GM23338 (cell line): ENCODE results near the gene COX4I2. TPM values are rescaled to one million over a fixed set of nuclear protein-coding genes. Genes with fewer than 3 reads are reported as not detected.
A peak's percentile ranks its signal among the peaks of the same experiment; 100 is the strongest.

ENCODE experiments used
- ATAC-seq: fragments of 200-7000 bp; cut with Tn5 transposase; 3 replicates; pipeline ENCODE4 v1.9.1; 2020
- DNase-seq: peaks from one replicate; pipeline ENCODE4 v3.0.0-alpha.2; 2015; ENCODE audit warnings: low spot score
- H2AFZ ChIP-seq: fragments of 200-600 bp; sonication (generic); 2 replicates; pipeline ENCODE4 v1.8.0; 2016; ENCODE audit warnings: antibody characterized with exemption, mild to moderate bottlenecking, moderate library complexity
- H3F3A ChIP-seq: fragments of 200-600 bp; sonication (generic); replicated peaks from 2 replicates; pipeline ENCODE4 v1.8.0; 2017; ENCODE audit warnings: antibody characterized with exemption, mixed run types, low read depth
- H3K27ac ChIP-seq: fragments of 200-600 bp; sonication (generic); 2 replicates; pipeline ENCODE4 v1.6.1; 2016; ENCODE audit warnings: low read depth
- H3K27me3 ChIP-seq: fragments of 200-600 bp; sonication (generic); 2 replicates; pipeline ENCODE4 v1.8.0; 2016; ENCODE audit warnings: mild to moderate bottlenecking, mixed run types, moderate library complexity; ENCODE audit not compliant: insufficient read depth
- H3K36me3 ChIP-seq: fragments of 200-600 bp; sonication (generic); 2 replicates; pipeline ENCODE4 v1.8.0; 2016; ENCODE audit warnings: mild to moderate bottlenecking; ENCODE audit not compliant: insufficient read depth
- H3K4me1 ChIP-seq: fragments of 200-600 bp; sonication (generic); 2 replicates; pipeline ENCODE4 v1.8.0; 2016; ENCODE audit warnings: mild to moderate bottlenecking, moderate library complexity; ENCODE audit not compliant: insufficient read depth
- H3K4me2 ChIP-seq: fragments of 200-600 bp; sonication (generic); 2 replicates; pipeline ENCODE4 v1.7.1; 2017; ENCODE audit warnings: mixed run types
- H3K4me3 ChIP-seq: fragments of 200-600 bp; sonication (generic); 2 replicates; pipeline ENCODE4 v1.6.1; 2016; ENCODE audit warnings: mixed run types
- H3K79me2 ChIP-seq: fragments of 200-600 bp; sonication (generic); replicated peaks from 2 replicates; pipeline ENCODE4 v1.8.0; 2017; ENCODE audit warnings: mild to moderate bottlenecking; ENCODE audit not compliant: insufficient read depth
- H3K9me2 ChIP-seq: fragments of 200-600 bp; sonication (generic); 2 replicates; pipeline ENCODE4 v1.8.0; 2017; ENCODE audit not compliant: insufficient read depth
- H4K20me1 ChIP-seq: fragments of 200-600 bp; sonication (generic); replicated peaks from 2 replicates; pipeline ENCODE4 v1.8.0; 2017; ENCODE audit warnings: mild to moderate bottlenecking; ENCODE audit not compliant: insufficient read depth
- H3K27ac Mint-ChIP-seq: 2 replicates; pipeline ENCODE4 v1.8.0; 2020; ENCODE audit warnings: inconsistent platforms, mild to moderate bottlenecking, moderate library complexity, mixed read lengths
- H3K27me3 Mint-ChIP-seq: 3 replicates; pipeline ENCODE4 v1.8.0; 2022; ENCODE audit warnings: low read depth, mild to moderate bottlenecking, moderate library complexity, mixed read lengths, inconsistent platforms; ENCODE audit not compliant: insufficient read depth, poor library complexity
- H3K36me3 Mint-ChIP-seq: 3 replicates; pipeline ENCODE4 v1.8.0; 2021; ENCODE audit warnings: low read depth, mild to moderate bottlenecking, inconsistent platforms, moderate library complexity, mixed read lengths
- H3K4me1 Mint-ChIP-seq: 3 replicates; pipeline ENCODE4 v1.8.0; 2020; ENCODE audit warnings: mild to moderate bottlenecking, inconsistent platforms, mixed read lengths
- H3K4me3 Mint-ChIP-seq: 3 replicates; pipeline ENCODE4 v1.8.0; 2021; ENCODE audit warnings: moderate library complexity, mild to moderate bottlenecking, inconsistent platforms, mixed read lengths
- H3K9me3 Mint-ChIP-seq: 3 replicates; pipeline ENCODE4 v1.8.0; 2020; ENCODE audit warnings: moderate library complexity, mild to moderate bottlenecking, inconsistent platforms, mixed read lengths
- CREB1 ChIP-seq: fragments of 250-450 bp; sonication (Bioruptor Pico); IDR thresholded peaks from 2 replicates; pipeline ENCODE4 v1.5.0; 2020; ENCODE audit warnings: low read depth, mild to moderate bottlenecking, moderate library complexity
- EZH2 ChIP-seq: fragments of 200-600 bp; sonication (generic); IDR thresholded peaks from one replicate; pipeline ENCODE4 v1.8.0; 2017; ENCODE audit warnings: antibody characterized with exemption, mild to moderate bottlenecking, low read depth; ENCODE audit not compliant: unreplicated experiment
- EZH2phosphoT487 ChIP-seq: fragments of 200-600 bp; sonication (generic); IDR thresholded peaks from one replicate; pipeline ENCODE4 v1.8.1; 2018; ENCODE audit warnings: antibody characterized with exemption; ENCODE audit not compliant: unreplicated experiment
- JUNB ChIP-seq: IDR thresholded peaks from one replicate; pipeline ENCODE4 v1.6.1; 2016; ENCODE audit warnings: antibody characterized with exemption; ENCODE audit not compliant: unreplicated experiment
- NANOG ChIP-seq: IDR thresholded peaks from 2 replicates; pipeline ENCODE4 v1.6.1; 2016; ENCODE audit warnings: antibody characterized with exemption, borderline replicate concordance
- STAT1 ChIP-seq: IDR thresholded peaks from one replicate; pipeline ENCODE4 v1.6.1; 2016; ENCODE audit warnings: antibody characterized with exemption; ENCODE audit not compliant: unreplicated experiment
- ZNF114 ChIP-seq: fragments of 250-450 bp; sonication (Bioruptor Pico); IDR thresholded peaks from 2 replicates; pipeline ENCODE4 v1.5.0; 2020; ENCODE audit warnings: mild to moderate bottlenecking, moderate library complexity
- polyA plus RNA-seq: library from polyadenylated mRNA; unstranded; fragments of >200 nt; fragmentation: Nextera tagmentation; extraction: Ambion mirVana; gene quantifications from 2 replicates; pipeline ENCODE4 v1.2.1, GENCODE V29; 2016
- total RNA-seq: library from RNA; depleted of rRNA; stranded (reverse); fragments of >200 nt; shearing (Covaris generic); gene quantifications from 2 replicates; pipeline ENCODE4 v1.2.3, GENCODE V29; 2014
- TF ChIP-seq, protein P1 (sequence below): IDR thresholded peaks from 2 replicates; pipeline ENCODE4 v1.6.1; 2016; ENCODE audit warnings: antibody characterized with exemption
- TF ChIP-seq, protein P2 (sequence below): fragments of 250-450 bp; sonication (Bioruptor Pico); IDR thresholded peaks from 2 replicates; pipeline ENCODE4 v1.5.0; 2020; ENCODE audit warnings: mild to moderate bottlenecking, moderate library complexity
- TF ChIP-seq, protein P3 (sequence below), 2 experiments: fragments of 200-600 bp in 1 of 2; sonication (generic) in 1 of 2; conservative IDR thresholded peaks; 2 replicates each; pipeline versions ENCODE4 v1.5.1 to v1.6.1; 2016 to 2017; ENCODE audit warnings: antibody characterized with exemption in 2 of 2, low read depth in 2 of 2, mild to moderate bottlenecking in 2 of 2, moderate library complexity in 1 of 2

COX4I2 gene
- total and polyA plus RNA-seq, 2 experiments from 2014 or later, result 0.63 TPM; not detected in 1

DNA sequence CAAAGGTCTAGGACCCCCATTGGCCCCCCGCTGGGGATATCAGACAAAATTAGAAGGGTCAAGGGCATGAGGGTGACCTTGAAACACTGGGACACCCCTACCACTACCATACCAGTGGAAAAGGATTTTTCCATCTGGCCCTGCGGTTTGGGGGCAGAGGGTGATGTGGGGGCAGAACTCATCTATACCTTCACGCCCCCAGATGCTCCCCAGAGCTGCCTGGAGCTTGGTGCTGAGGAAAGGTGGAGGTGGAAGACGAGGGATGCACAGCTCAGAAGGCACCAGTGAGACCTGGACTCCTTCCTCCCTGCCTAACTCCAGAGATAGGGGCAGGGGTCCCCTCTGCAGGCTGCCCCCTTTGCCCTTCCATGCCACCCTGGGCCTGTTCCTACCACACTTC is 1.1 kb downstream of the COX4I2 start:
- peaks cover 14% of the 10 kb centered on the region for H3K27me3 Mint-ChIP-seq
- Histone ChIP-seq H4K20me1 (no peaks in the 10 kb centered on the region; the same call in 1 of the 2 replicates), H3K27ac (no peak overlapping the region), H3F3A (peaks cover 13% of the 10 kb centered on the region), H3K4me3 (no peak overlapping the region), H3K79me2 (no peaks in the 10 kb centered on the region), H3K27me3 (peaks cover 9% of the 10 kb centered on the region), H3K4me1 (peaks cover 9% of the 10 kb centered on the region), H3K36me3 (no peaks in the 10 kb centered on the region), H3K4me2 (no peak overlapping the region), H3K9me2 (no peaks in the 10 kb centered on the region), H2AFZ (peak overlapping the region; percentile 28; the same call in 1 of the 2 replicates)
- TF ChIP-seq NANOG, result no peak
- TF ChIP-seq, protein P1, sequence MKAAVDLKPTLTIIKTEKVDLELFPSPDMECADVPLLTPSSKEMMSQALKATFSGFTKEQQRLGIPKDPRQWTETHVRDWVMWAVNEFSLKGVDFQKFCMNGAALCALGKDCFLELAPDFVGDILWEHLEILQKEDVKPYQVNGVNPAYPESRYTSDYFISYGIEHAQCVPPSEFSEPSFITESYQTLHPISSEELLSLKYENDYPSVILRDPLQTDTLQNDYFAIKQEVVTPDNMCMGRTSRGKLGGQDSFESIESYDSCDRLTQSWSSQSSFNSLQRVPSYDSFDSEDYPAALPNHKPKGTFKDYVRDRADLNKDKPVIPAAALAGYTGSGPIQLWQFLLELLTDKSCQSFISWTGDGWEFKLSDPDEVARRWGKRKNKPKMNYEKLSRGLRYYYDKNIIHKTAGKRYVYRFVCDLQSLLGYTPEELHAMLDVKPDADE, result no peak
- no peaks in the 10 kb centered on the region for H3K36me3 Mint-ChIP-seq
- H3K4me3 Mint-ChIP-seq, result no peak overlapping the region
- peaks cover 3% of the 10 kb centered on the region; the same call in 1 of the 3 replicates for H3K4me1 Mint-ChIP-seq
- DNase-seq (no peak), ATAC-seq (no peak)
- no peak overlapping the region for H3K27ac Mint-ChIP-seq
- no peaks in the 10 kb centered on the region for H3K9me3 Mint-ChIP-seq

DNA sequence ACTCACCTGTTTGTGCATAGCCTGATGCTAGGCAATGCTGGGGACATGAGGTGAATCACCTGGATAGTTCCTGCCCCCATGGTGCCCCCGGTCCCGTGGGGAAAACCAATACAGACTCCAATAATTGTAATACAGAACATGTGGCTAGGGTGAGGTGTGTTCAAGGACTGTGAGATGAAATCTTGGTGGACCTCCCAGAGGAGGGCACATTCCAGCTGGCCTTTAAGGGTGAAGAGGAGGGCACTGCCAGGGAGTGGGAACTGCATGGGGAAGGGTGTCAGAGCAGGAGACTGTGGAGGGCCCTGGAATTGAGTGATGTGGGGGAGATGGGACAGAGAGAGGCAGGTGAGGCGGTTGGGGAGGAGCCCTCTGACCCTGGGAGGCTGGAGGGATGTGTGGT is 2.5 kb downstream of the COX4I2 start:
- peaks cover 9% of the 10 kb centered on the region for H3K4me1 ChIP-seq
- no peaks in the 10 kb centered on the region for H3K9me2 ChIP-seq
- H3K79me2 ChIP-seq, result no peaks in the 10 kb centered on the region
- H3K4me2 ChIP-seq, result no peak overlapping the region
- peaks cover 12% of the 10 kb centered on the region for H3K27me3 Mint-ChIP-seq
- no peak overlapping the region for H3K4me3 Mint-ChIP-seq
- H4K20me1 ChIP-seq, result no peaks in the 10 kb centered on the region; the same call in 1 of the 2 replicates
- H3K4me3 ChIP-seq, result no peak overlapping the region
- H3F3A ChIP-seq, result peaks cover 13% of the 10 kb centered on the region
- ATAC-seq (no peak), DNase-seq (no peak)
- H3K36me3 Mint-ChIP-seq, result no peaks in the 10 kb centered on the region
- H2AFZ ChIP-seq, result no peak overlapping the region
- no peaks in the 10 kb centered on the region for H3K9me3 Mint-ChIP-seq
- peaks cover 3% of the 10 kb centered on the region; the same call in 1 of the 3 replicates for H3K4me1 Mint-ChIP-seq
- no peaks in the 10 kb centered on the region for H3K36me3 ChIP-seq
- peak overlapping the region; percentile 12; the same call in 1 of the 2 replicates for H3K27ac Mint-ChIP-seq
- no peak overlapping the region for H3K27ac ChIP-seq
- peaks cover 9% of the 10 kb centered on the region for H3K27me3 ChIP-seq
- no peak for TF ChIP-seq CREB1
- TF ChIP-seq, protein P2, sequence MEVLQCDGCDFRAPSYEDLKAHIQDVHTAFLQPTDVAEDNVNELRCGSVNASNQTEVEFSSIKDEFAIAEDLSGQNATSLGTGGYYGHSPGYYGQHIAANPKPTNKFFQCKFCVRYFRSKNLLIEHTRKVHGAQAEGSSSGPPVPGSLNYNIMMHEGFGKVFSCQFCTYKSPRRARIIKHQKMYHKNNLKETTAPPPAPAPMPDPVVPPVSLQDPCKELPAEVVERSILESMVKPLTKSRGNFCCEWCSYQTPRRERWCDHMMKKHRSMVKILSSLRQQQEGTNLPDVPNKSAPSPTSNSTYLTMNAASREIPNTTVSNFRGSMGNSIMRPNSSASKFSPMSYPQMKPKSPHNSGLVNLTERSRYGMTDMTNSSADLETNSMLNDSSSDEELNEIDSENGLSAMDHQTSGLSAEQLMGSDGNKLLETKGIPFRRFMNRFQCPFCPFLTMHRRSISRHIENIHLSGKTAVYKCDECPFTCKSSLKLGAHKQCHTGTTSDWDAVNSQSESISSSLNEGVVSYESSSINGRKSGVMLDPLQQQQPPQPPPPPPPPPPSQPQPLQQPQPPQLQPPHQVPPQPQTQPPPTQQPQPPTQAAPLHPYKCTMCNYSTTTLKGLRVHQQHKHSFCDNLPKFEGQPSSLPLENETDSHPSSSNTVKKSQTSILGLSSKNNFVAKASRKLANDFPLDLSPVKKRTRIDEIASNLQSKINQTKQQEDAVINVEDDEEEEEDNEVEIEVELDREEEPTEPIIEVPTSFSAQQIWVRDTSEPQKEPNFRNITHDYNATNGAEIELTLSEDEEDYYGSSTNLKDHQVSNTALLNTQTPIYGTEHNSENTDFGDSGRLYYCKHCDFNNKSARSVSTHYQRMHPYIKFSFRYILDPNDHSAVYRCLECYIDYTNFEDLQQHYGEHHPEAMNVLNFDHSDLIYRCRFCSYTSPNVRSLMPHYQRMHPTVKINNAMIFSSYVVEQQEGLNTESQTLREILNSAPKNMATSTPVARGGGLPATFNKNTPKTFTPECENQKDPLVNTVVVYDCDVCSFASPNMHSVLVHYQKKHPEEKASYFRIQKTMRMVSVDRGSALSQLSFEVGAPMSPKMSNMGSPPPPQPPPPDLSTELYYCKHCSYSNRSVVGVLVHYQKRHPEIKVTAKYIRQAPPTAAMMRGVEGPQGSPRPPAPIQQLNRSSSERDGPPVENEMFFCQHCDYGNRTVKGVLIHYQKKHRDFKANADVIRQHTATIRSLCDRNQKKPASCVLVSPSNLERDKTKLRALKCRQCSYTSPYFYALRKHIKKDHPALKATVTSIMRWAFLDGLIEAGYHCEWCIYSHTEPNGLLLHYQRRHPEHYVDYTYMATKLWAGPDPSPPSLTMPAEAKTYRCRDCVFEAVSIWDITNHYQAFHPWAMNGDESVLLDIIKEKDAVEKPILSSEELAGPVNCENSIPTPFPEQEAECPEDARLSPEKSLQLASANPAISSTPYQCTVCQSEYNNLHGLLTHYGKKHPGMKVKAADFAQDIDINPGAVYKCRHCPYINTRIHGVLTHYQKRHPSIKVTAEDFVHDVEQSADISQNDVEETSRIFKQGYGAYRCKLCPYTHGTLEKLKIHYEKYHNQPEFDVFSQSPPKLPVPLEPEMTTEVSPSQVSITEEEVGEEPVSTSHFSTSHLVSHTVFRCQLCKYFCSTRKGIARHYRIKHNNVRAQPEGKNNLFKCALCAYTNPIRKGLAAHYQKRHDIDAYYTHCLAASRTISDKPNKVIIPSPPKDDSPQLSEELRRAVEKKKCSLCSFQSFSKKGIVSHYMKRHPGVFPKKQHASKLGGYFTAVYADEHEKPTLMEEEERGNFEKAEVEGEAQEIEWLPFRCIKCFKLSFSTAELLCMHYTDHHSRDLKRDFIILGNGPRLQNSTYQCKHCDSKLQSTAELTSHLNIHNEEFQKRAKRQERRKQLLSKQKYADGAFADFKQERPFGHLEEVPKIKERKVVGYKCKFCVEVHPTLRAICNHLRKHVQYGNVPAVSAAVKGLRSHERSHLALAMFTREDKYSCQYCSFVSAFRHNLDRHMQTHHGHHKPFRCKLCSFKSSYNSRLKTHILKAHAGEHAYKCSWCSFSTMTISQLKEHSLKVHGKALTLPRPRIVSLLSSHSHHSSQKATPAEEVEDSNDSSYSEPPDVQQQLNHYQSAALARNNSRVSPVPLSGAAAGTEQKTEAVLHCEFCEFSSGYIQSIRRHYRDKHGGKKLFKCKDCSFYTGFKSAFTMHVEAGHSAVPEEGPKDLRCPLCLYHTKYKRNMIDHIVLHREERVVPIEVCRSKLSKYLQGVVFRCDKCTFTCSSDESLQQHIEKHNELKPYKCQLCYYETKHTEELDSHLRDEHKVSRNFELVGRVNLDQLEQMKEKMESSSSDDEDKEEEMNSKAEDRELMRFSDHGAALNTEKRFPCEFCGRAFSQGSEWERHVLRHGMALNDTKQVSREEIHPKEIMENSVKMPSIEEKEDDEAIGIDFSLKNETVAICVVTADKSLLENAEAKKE (CRISPR knock-in tag), result no peak
- TF ChIP-seq ZNF114 (CRISPR knock-in tag), result no peak
- TF ChIP-seq STAT1, result no peak
- TF ChIP-seq JUNB, result no peak
- TF ChIP-seq, protein P1, result no peak
- no peak for TF ChIP-seq EZH2phosphoT487
- TF ChIP-seq, protein P3, sequence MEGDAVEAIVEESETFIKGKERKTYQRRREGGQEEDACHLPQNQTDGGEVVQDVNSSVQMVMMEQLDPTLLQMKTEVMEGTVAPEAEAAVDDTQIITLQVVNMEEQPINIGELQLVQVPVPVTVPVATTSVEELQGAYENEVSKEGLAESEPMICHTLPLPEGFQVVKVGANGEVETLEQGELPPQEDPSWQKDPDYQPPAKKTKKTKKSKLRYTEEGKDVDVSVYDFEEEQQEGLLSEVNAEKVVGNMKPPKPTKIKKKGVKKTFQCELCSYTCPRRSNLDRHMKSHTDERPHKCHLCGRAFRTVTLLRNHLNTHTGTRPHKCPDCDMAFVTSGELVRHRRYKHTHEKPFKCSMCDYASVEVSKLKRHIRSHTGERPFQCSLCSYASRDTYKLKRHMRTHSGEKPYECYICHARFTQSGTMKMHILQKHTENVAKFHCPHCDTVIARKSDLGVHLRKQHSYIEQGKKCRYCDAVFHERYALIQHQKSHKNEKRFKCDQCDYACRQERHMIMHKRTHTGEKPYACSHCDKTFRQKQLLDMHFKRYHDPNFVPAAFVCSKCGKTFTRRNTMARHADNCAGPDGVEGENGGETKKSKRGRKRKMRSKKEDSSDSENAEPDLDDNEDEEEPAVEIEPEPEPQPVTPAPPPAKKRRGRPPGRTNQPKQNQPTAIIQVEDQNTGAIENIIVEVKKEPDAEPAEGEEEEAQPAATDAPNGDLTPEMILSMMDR (conservative IDR thresholded peaks at IDR 0.05; ENCODE audit: low read depth in 2 of 2), result no peak
- no peak for TF ChIP-seq EZH2
